Psoas muscle (tissue), 8 donors: Measurements from ENCODE around the gene MAT2A. TPM values are rescaled to one million over a fixed set of nuclear protein-coding genes. Genes with fewer than 3 reads are reported as not detected.

Experiments used
- ATAC-seq, 4 donors: fragments of 200-7000 bp; cut with Tn5 transposase; one replicate each; pipeline ENCODE4 v1.9.1; 2020; ENCODE audit warnings: moderate library complexity in 3 of 4, mild to moderate bottlenecking in 2 of 4
- DNase-seq, 2 donors: peaks; one replicate each; pipeline ENCODE4 v3.0.0-alpha.2; 2020
- H3K27ac ChIP-seq: fragments of 200-600 bp; one replicate; pipeline ENCODE4 v1.8.0; 2022
- H3K27me3 ChIP-seq, 3 donors: fragments of 200-600 bp in 1 of 3; one replicate each; pipeline versions ENCODE4 v1.6.1 to v1.8.0; 2013 to 2022; ENCODE audit warnings: low read length in 2 of 3, mild to moderate bottlenecking in 2 of 3, moderate library complexity in 1 of 3; ENCODE audit not compliant: insufficient read depth in 3 of 3
- H3K36me3 ChIP-seq, 2 donors: fragments of 200-600 bp in 1 of 2; one replicate each; pipeline versions ENCODE4 v1.6.1 to v1.8.0; 2013 to 2022; ENCODE audit warnings: low read depth in 1 of 2, mild to moderate bottlenecking in 1 of 2, moderate library complexity in 1 of 2; ENCODE audit not compliant: insufficient read depth in 1 of 2
- H3K4me1 ChIP-seq: fragments of 200-600 bp; one replicate; pipeline ENCODE4 v1.8.0; 2022
- H3K4me3 ChIP-seq: fragments of 200-600 bp; one replicate; pipeline ENCODE4 v1.8.0; 2022; ENCODE audit warnings: mild to moderate bottlenecking
- H3K9me3 ChIP-seq: fragments of 200-600 bp; one replicate; pipeline ENCODE4 v1.8.0; 2022
- WGBS, 3 donors: extraction: QIAGEN DNeasy Blood & Tissue Kit; methylation state at CpG; one replicate each; pipeline versions ENCODE4 v1.1.6 to v1.1.7; 2013; 5-methylcytosine and 5-hydroxymethylcytosine counted together
- intact Hi-C, 2 donors: fragments of 100-400 bp; cut with DNase I; formaldehyde crosslinking; loops; one replicate each; pipeline versions ENCODE4 v1.11.0 to v1.14.2; 2022
- polyA plus RNA-seq, 3 donors: library from polyadenylated mRNA; stranded (reverse); fragments of 200-250 nt; gene quantifications; one replicate each; pipeline ENCODE4 v1.2.3, GENCODE V29; 2013
- total RNA-seq, 4 donors: library from RNA; stranded (reverse); fragmentation: NEBNext Ultra II Directional in 2 of 4; extraction: Animal tissue kit (Norgen Biotek cat#: 25700) in 2 of 4; gene quantifications; one replicate each; pipeline versions ENCODE4 v1.2.1 to v1.2.4, GENCODE V29; 2021 to 2023
- TF ChIP-seq, protein P1 (sequence below): fragments of 200-600 bp; IDR thresholded peaks from one replicate; pipeline ENCODE4 v1.8.0; 2022; ENCODE audit warnings: antibody characterized with exemption
- donor health status: healthy with polysubstance abuse.
- donor health status: DM: no; HTN: no; CAD: no; lungs with moderate emphysema.
- donor health status: Bipolar disorder and iron deficiency.
- donor health status: healthy.
- donor health status: DM: yes; HTN: yes; CAD: no.
- donor health status: DM: no; HTN: no; CAD: no.
- donor health status: DM: no; HTN: no; CAD: no.
- donor health status: DM: yes; HTN: yes; CAD: no.

The MAT2A gene
- total and polyA plus RNA-seq, 7 donors: 55.9 to 356 (median 178) TPM

DNA sequence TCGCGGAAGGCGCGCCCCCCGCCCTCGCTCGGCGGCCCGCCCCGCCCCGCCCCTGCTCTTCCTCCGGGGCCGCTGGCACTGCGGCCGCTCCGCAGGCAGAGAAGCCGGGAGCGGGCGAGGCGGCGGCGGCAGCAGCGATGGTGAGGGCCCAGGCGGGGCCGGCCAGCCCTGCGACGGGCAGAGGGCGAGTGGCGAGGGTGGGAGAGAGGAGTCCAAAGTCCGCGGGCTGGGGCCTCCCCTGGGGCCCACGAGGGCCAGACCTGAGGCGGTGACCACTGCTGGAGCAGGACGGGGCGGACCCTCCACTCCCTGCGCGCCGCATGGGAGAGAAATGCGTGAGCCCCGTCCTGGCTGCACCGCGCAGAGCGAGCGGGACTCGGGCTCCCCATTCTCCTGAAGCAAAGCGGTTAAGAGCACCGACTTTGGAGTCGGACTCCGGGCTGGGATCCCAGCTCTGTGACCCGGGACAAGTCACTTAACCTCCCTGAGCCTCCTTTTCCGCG is 45.4 kb downstream of the MAT2A start, which contains the start of gene VAMP5:
TSS of gene VAMP5 (plus strand) at position 78 of the 503 bp plus-strand sequence. CDS start at position 138, 60 bp downstream.
- intact Hi-C loops: no loop called here
- Histone ChIP-seq H3K4me1 (peaks cover 50% of the 10 kb centered on the region), H3K9me3 (no peaks in the 10 kb centered on the region), H3K4me3 (peak within 1 kb of the TSS; percentile 81), H3K27me3 (no peaks in the 10 kb centered on the region), H3K27ac (peak within 1 kb of the TSS; percentile 89), H3K36me3 (no peaks in the 10 kb centered on the region)
- DNase-seq (peak; percentile 56 to 70), ATAC-seq (peak; percentile 36 to 66 (median 54))
- 0 to 2% (median 1%) methylated on average over 40 to 52 of the region's 52 CpGs for WGBS, 3 donors
- TF ChIP-seq, protein P1, sequence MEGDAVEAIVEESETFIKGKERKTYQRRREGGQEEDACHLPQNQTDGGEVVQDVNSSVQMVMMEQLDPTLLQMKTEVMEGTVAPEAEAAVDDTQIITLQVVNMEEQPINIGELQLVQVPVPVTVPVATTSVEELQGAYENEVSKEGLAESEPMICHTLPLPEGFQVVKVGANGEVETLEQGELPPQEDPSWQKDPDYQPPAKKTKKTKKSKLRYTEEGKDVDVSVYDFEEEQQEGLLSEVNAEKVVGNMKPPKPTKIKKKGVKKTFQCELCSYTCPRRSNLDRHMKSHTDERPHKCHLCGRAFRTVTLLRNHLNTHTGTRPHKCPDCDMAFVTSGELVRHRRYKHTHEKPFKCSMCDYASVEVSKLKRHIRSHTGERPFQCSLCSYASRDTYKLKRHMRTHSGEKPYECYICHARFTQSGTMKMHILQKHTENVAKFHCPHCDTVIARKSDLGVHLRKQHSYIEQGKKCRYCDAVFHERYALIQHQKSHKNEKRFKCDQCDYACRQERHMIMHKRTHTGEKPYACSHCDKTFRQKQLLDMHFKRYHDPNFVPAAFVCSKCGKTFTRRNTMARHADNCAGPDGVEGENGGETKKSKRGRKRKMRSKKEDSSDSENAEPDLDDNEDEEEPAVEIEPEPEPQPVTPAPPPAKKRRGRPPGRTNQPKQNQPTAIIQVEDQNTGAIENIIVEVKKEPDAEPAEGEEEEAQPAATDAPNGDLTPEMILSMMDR: no peak

DNA sequence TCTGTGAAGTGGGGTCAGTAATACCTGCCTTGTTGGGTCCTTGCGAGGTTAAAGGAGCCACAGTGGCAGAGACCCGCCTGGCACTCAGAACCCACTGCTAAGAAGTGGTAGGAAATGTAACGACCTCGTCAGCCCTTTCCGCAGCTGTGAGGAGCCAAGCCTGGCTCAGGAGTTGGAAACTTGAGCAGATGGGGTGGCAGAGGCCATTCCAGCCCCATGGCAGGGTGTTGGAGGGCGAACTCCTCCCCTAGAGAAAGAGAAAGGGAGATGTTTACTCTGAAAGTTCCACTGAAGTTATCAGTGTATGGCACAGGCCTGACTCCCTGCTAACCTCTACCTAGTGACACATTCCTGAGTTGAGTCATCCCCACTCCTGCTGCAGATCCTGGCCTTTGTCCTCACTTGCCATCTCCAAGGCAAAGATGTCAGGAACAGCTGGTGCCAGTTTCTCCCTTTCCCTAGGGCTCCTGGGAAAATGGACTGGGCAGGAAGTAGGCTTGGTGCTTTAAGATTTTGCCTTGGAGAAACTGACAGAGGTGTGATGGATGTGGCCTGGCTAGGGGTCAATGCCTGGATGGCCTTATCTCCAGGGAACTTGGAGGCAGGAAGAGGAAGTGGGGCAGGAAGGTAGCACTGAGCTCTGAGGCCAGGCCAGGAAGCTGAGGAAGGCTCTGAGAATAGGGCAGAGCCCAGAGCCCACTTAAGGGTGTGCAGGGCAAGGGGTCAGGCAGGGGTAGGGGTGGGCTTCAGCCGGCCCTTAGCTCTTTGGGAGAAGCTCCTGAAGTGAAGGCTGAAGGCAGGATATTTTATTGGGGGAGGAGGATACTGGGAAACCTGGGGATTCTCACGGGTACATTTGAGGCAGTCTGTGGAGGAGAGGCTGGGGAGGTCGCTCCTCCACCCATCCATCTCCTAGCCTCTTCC is 46.2 kb downstream of the MAT2A start:
- TF ChIP-seq, protein P1: no peak
- Histone ChIP-seq H3K36me3 (no peaks in the 10 kb centered on the region), H3K27ac (peak overlapping the region; percentile 89), H3K9me3 (no peaks in the 10 kb centered on the region), H3K4me1 (peaks cover 54% of the 10 kb centered on the region), H3K27me3 (no peaks in the 10 kb centered on the region), H3K4me3 (peak overlapping the region; percentile 81)
- WGBS, 3 donors: 13 to 23% (median 19%) methylated on average over 9 of the region's 9 CpGs
- peak; percentile 88 to 92 (median 90) for ATAC-seq
- DNase-seq: peak; percentile 45 to 61
- intact Hi-C loops: loop anchor here in 1 of 2 donors (1.0 kb wide), 1 partner anchor 46 kb away; the partner anchor contains the start of gene MAT2A

DNA sequence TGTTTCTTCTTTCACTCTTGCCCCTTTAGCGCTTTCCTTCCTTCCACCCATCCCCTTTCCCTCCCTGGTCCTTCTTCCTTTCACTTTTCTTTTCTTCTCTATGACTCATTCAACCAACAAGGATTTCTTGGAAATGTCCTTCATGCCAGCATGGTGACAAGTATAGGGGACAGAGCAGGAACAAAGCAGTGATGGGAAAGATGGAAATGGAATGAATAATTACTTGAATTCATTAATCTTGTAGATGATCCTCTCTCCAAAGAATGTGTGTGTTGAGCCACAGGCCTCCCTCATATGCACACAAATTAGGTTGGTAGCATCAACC is 46.8 kb downstream of the MAT2A start:
- 42 to 88% (median 67%) methylated on average over 1 of the region's 1 CpG for WGBS, 3 donors
- TF ChIP-seq, protein P1: no peak
- Histone ChIP-seq H3K4me3 (peak overlapping the region; percentile 81), H3K27ac (peak overlapping the region; percentile 89), H3K36me3 (no peaks in the 10 kb centered on the region), H3K27me3 (no peaks in the 10 kb centered on the region), H3K4me1 (peaks cover 61% of the 10 kb centered on the region), H3K9me3 (no peaks in the 10 kb centered on the region)
- intact Hi-C loops: loop anchor here in 1 of 2 donors (1.0 kb wide), 1 partner anchor 46 kb away; the partner anchor contains the start of gene MAT2A
- ATAC-seq (peak; percentile 31 to 59 (median 44)), DNase-seq (no peak)

DNA sequence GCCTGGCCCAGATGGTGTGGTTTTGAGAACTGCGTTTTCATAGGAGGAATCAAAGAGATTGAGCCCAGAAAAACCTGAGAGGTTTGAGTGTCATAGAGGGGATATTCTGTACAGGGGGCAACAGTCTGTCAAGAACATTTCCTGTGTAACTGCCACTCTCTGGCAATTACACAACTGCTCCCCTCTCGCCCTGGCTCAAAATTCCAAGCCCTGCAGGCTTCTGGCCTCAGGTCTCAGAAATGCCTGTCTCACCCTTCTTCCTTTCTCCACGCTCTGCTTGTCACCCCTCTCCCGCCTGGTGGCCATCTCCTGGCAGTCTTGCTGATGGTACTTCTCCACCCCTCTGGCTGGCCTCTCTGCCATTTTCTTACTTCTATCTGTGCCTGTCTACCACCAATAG is 49.3 kb downstream of the MAT2A start:
- ATAC-seq (no peak), DNase-seq (peak in 1 of 2 donors; percentile 42)
- intact Hi-C loops: no loop called here
- peak overlapping the region; percentile 89 for H3K27ac ChIP-seq
- no peaks in the 10 kb centered on the region for H3K27me3 ChIP-seq
- peaks cover 0 to 4% of the 10 kb centered on the region in 2 donors for H3K36me3 ChIP-seq
- peaks cover 74% of the 10 kb centered on the region for H3K4me1 ChIP-seq
- TF ChIP-seq, protein P1: no peak
- WGBS, 3 donors: 43 to 56% (median 51%) methylated on average over 4 of the region's 4 CpGs
- no peaks in the 10 kb centered on the region for H3K9me3 ChIP-seq
- no peak overlapping the region for H3K4me3 ChIP-seq
